Endodermal cell (in vitro differentiated cells): ENCODE data around the gene LMX1A. TPM values are rescaled to one million over a fixed set of nuclear protein-coding genes. Genes with fewer than 3 reads are reported as not detected.

ENCODE experiments used
- DNase-seq: peaks from one replicate; pipeline ENCODE4 v3.0.0-alpha.2; 2017
- H3K27ac ChIP-seq: 2 replicates; pipeline ENCODE4 v1.5.1; 2013; ENCODE audit warnings: mild to moderate bottlenecking, low read depth, low read length, moderate library complexity
- H3K27me3 ChIP-seq: 2 replicates; pipeline ENCODE4 v1.6.1; 2013; ENCODE audit warnings: mild to moderate bottlenecking, low read length, moderate library complexity; ENCODE audit not compliant: insufficient read depth, control insufficient read depth, poor library complexity, severe bottlenecking
- H3K36me3 ChIP-seq: 2 replicates; pipeline ENCODE4 v1.7.0; 2013; ENCODE audit warnings: mild to moderate bottlenecking, low read length, moderate library complexity; ENCODE audit not compliant: control insufficient read depth, insufficient read depth
- H3K4me1 ChIP-seq: one replicate; pipeline ENCODE4 v1.7.0; 2013; ENCODE audit warnings: low read length; ENCODE audit not compliant: control insufficient read depth, insufficient read depth
- H3K4me3 ChIP-seq: 2 replicates; pipeline ENCODE4 v1.5.1; 2013; ENCODE audit warnings: mild to moderate bottlenecking, low read length, moderate library complexity
- H3K9ac ChIP-seq: 2 replicates; pipeline ENCODE4 v1.6.1; 2013; ENCODE audit warnings: mild to moderate bottlenecking, low read length, moderate library complexity; ENCODE audit not compliant: poor library complexity, severe bottlenecking; ENCODE audit errors: extremely low read depth
- H3K9me3 ChIP-seq: 2 replicates; pipeline ENCODE4 v1.6.1; 2013; ENCODE audit warnings: mild to moderate bottlenecking, low read length, moderate library complexity; ENCODE audit not compliant: control insufficient read depth
- H3K27ac Mint-ChIP-seq: 2 replicates; pipeline ENCODE4 v1.8.0; 2020; ENCODE audit warnings: mixed read lengths
- H3K27me3 Mint-ChIP-seq: 2 replicates; pipeline ENCODE4 v1.8.0; 2021; ENCODE audit warnings: mild to moderate bottlenecking, mixed read lengths; ENCODE audit not compliant: insufficient read depth
- H3K36me3 Mint-ChIP-seq: 2 replicates; pipeline ENCODE4 v1.8.0; 2020; ENCODE audit warnings: low read depth, mixed read lengths
- H3K4me1 Mint-ChIP-seq: 2 replicates; pipeline ENCODE4 v1.8.0; 2020; ENCODE audit warnings: mixed read lengths
- H3K4me3 Mint-ChIP-seq: 2 replicates; pipeline ENCODE4 v1.8.0; 2020; ENCODE audit warnings: mild to moderate bottlenecking, moderate library complexity, mixed read lengths
- H3K9me3 Mint-ChIP-seq: 2 replicates; pipeline ENCODE4 v1.8.0; 2020; ENCODE audit warnings: mild to moderate bottlenecking, mixed read lengths
- WGBS, 2 experiments: methylation state at CpG; one replicate each; pipeline versions ENCODE4 v1.1.5 to v1.1.7; 2013; ENCODE audit warnings: missing lambda C conversion rate in 2 of 2, mixed read lengths in 1 of 2; ENCODE audit not compliant: insufficient coverage in 1 of 2, insufficient read length in 1 of 2; 5-methylcytosine and 5-hydroxymethylcytosine counted together
- total RNA-seq, 2 donors: library from RNA; stranded (reverse); fragmentation: NEBNext Ultra II Directional in 1 of 2; extraction: Animal tissue kit (Norgen Biotek cat#: 25700) in 1 of 2; gene quantifications; 2 replicates in 1 of 2; 3 replicates in 1 of 2; pipeline ENCODE4 v1.2.1, GENCODE V29; 2021
- TF ChIP-seq, protein P1 (sequence below): fragments of 200-600 bp; sonication (generic); conservative IDR thresholded peaks from 2 replicates; pipeline ENCODE4 v1.5.0; 2021; ENCODE audit warnings: antibody characterized with exemption, mild to moderate bottlenecking

LMX1A gene
- total RNA-seq, 2 donors from 2014 or later = 0.13 to 1.6 TPM

DNA sequence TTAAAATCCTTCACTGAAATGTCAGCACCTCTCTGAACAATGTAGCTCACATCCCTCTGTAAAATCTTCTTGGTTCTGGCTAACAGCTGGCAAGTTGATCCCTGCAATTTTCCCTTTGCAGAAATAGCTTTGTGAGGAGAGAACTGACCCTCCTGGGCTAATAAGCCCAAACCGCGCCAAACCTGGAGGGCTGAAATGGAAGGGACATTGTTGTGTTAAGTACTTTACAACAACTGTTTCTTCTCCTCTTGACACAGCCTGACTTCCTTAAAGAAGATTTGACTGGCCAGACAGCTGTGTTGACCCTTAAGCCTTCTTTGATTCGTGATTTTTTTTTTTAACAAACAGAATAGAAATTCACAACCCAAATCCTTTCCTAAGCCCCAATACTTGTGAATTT lies 5.7 kb downstream of the LMX1A start:
- Histone ChIP-seq H3K9ac (no peak overlapping the region), H3K36me3 (no peaks in the 10 kb centered on the region), H3K4me3 (peak overlapping the region; percentile 78), H3K9me3 (no peaks in the 10 kb centered on the region), H3K27me3 (peaks cover 79% of the 10 kb centered on the region), H3K27ac (no peak overlapping the region), H3K4me1 (peaks cover 32% of the 10 kb centered on the region)
- WGBS, 2 experiments = 3 to 18% methylated on average over 2 to 3 of the region's 3 CpGs
- Mint-ChIP-seq H3K4me1 (peaks cover 68% of the 10 kb centered on the region), H3K27ac (no peak overlapping the region), H3K4me3 (no peak overlapping the region), H3K36me3 (no peaks in the 10 kb centered on the region), H3K9me3 (no peaks in the 10 kb centered on the region), H3K27me3 (peaks cover 80% of the 10 kb centered on the region)
- TF ChIP-seq, protein P1, sequence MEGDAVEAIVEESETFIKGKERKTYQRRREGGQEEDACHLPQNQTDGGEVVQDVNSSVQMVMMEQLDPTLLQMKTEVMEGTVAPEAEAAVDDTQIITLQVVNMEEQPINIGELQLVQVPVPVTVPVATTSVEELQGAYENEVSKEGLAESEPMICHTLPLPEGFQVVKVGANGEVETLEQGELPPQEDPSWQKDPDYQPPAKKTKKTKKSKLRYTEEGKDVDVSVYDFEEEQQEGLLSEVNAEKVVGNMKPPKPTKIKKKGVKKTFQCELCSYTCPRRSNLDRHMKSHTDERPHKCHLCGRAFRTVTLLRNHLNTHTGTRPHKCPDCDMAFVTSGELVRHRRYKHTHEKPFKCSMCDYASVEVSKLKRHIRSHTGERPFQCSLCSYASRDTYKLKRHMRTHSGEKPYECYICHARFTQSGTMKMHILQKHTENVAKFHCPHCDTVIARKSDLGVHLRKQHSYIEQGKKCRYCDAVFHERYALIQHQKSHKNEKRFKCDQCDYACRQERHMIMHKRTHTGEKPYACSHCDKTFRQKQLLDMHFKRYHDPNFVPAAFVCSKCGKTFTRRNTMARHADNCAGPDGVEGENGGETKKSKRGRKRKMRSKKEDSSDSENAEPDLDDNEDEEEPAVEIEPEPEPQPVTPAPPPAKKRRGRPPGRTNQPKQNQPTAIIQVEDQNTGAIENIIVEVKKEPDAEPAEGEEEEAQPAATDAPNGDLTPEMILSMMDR = no peak
- DNase-seq = peak; percentile 71

DNA sequence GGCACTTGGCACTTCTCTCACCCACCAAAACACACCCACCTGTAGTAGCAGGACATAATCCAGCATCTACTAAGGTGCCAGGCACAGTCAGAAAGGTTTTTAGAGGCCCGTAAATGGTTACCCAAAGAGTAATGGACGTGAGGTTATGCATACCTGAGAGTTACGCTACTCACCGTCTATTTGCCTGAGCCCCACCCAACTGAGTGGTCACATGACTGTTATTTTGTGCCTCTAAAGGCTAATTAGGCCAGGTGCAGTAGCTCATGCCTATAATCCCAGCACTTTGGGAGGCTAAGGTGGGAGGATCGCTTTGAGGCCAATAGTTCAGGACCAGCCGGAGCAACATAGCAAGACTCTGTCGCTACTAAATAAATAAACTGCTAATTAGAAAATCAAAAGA lies 11.0 kb downstream of the LMX1A start:
- H3K9me3 Mint-ChIP-seq = no peaks in the 10 kb centered on the region
- no peak overlapping the region for H3K9ac ChIP-seq
- 70 to 83% methylated on average over 5 to 7 of the region's 7 CpGs for WGBS, 2 experiments
- no peak overlapping the region for H3K4me3 Mint-ChIP-seq
- H3K36me3 ChIP-seq = no peaks in the 10 kb centered on the region
- peaks cover 27% of the 10 kb centered on the region for H3K27me3 ChIP-seq
- TF ChIP-seq, protein P1 = no peak
- H3K9me3 ChIP-seq = no peaks in the 10 kb centered on the region
- peaks cover 53% of the 10 kb centered on the region for H3K27me3 Mint-ChIP-seq
- DNase-seq = no peak
- H3K27ac Mint-ChIP-seq = no peak overlapping the region
- H3K4me1 Mint-ChIP-seq = peaks cover 48% of the 10 kb centered on the region
- H3K36me3 Mint-ChIP-seq = no peaks in the 10 kb centered on the region
- H3K4me1 ChIP-seq = peaks cover 16% of the 10 kb centered on the region
- H3K4me3 ChIP-seq = no peak overlapping the region
- H3K27ac ChIP-seq = no peak overlapping the region

DNA sequence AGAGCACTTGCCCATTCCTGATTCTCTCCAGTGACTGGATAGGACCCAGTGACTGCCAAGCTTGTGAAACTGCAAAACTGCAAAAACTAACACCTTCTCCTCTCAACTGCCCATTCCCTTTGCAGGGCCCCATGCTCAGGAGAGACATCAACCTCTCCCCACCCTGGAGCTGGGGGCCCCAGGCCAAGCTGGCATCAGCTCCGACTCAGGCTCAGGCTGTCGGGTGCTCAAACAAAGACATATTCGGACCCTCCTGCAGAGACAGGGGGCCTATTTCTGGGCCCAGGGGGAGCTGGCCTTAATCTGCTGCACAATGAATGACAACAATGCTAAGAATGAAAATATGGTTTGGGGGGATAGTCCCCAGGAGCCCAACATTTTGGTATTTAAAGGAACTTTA lies 11.8 kb downstream of the LMX1A start:
- Mint-ChIP-seq H3K27ac (no peak overlapping the region), H3K4me3 (no peak overlapping the region), H3K9me3 (no peaks in the 10 kb centered on the region), H3K27me3 (peaks cover 51% of the 10 kb centered on the region), H3K4me1 (peaks cover 48% of the 10 kb centered on the region), H3K36me3 (no peaks in the 10 kb centered on the region)
- TF ChIP-seq, protein P1 = no peak
- no peaks in the 10 kb centered on the region for H3K36me3 ChIP-seq
- H3K27me3 ChIP-seq = peaks cover 23% of the 10 kb centered on the region
- WGBS, 2 experiments = 58 to 74% methylated on average over 3 of the region's 3 CpGs
- H3K9ac ChIP-seq = no peak overlapping the region
- H3K9me3 ChIP-seq = no peaks in the 10 kb centered on the region
- H3K27ac ChIP-seq = no peak overlapping the region
- H3K4me3 ChIP-seq = no peak overlapping the region
- no peak for DNase-seq
- peaks cover 16% of the 10 kb centered on the region for H3K4me1 ChIP-seq
